Heart right ventricle (tissue), 16 donors: Measurements from ENCODE around the gene SNX32. TPM values are rescaled to one million over a fixed set of nuclear protein-coding genes. Genes with fewer than 3 reads are reported as not detected.

Experiments
- ATAC-seq, 8 donors: fragments of 200-7000 bp; cut with Tn5 transposase; one replicate each; pipeline ENCODE4 v1.9.1; 2020; ENCODE audit warnings: mild to moderate bottlenecking in 8 of 8, moderate library complexity in 8 of 8, moderate number of reproducible peaks in 1 of 8
- DNase-seq, 2 donors: peaks; one replicate each; pipeline ENCODE4 v3.0.0-alpha.2; 2020
- H3K27ac ChIP-seq, 10 donors: fragments of 200-600 bp; sonication (generic) in 2 of 10; one replicate each; pipeline versions ENCODE4 v1.5.0 to v1.8.0; 2020 to 2022; ENCODE audit warnings: mild to moderate bottlenecking in 3 of 10
- H3K27me3 ChIP-seq, 7 donors: fragments of 200-600 bp; one replicate each; pipeline ENCODE4 v1.8.0; 2021 to 2022; ENCODE audit warnings: mild to moderate bottlenecking in 2 of 7
- H3K36me3 ChIP-seq, 9 donors: fragments of 200-600 bp; sonication (generic) in 1 of 9; one replicate each; pipeline versions ENCODE4 v1.5.0 to v1.8.0; 2020 to 2022; ENCODE audit warnings: mild to moderate bottlenecking in 2 of 9
- H3K4me1 ChIP-seq, 9 donors: fragments of 200-600 bp; sonication (generic) in 1 of 9; one replicate each; pipeline versions ENCODE4 v1.5.0 to v1.8.0; 2020 to 2022; ENCODE audit warnings: mild to moderate bottlenecking in 4 of 9
- H3K4me3 ChIP-seq, 10 donors: fragments of 200-600 bp; sonication (generic) in 2 of 10; one replicate each; pipeline versions ENCODE4 v1.5.0 to v1.8.0; 2020 to 2022; ENCODE audit warnings: mild to moderate bottlenecking in 7 of 10, moderate library complexity in 2 of 10
- H3K9me3 ChIP-seq, 11 donors: fragments of 200-600 bp in 10 of 11; sonication (generic) in 2 of 11; one replicate each; pipeline versions ENCODE4 v1.5.0 to v1.8.0; 2013 to 2022; ENCODE audit warnings: mild to moderate bottlenecking in 2 of 11, control low read depth in 1 of 11, moderate library complexity in 1 of 11
- CTCF ChIP-seq, 9 donors: fragments of 200-600 bp; sonication (generic) in 2 of 9; IDR thresholded peaks; one replicate each; pipeline versions ENCODE4 v1.5.0 to v1.8.0; 2021 to 2022; ENCODE audit warnings: antibody characterized with exemption in 9 of 9, mild to moderate bottlenecking in 5 of 9, moderate library complexity in 1 of 9
- WGBS, 2 donors: extraction: QIAGEN DNeasy Blood & Tissue Kit; methylation state at CpG; one replicate each; pipeline ENCODE4 v1.1.7; 2013; ENCODE audit warnings: inconsistent platforms in 1 of 2; 5-methylcytosine and 5-hydroxymethylcytosine counted together
- intact Hi-C, 10 donors: fragments of 100-400 bp; cut with DNase I; formaldehyde crosslinking; loops; one replicate each; pipeline versions ENCODE4 v1.11.1 to v1.14.2; 2022
- polyA plus RNA-seq, 2 donors: library from polyadenylated mRNA; stranded (reverse); fragments of 200-250 nt; gene quantifications; one replicate each; pipeline ENCODE4 v1.2.3, GENCODE V29; 2013
- total RNA-seq, 10 donors: library from RNA; stranded (reverse); fragmentation: NEBNext Ultra II Directional in 3 of 10; extraction: Animal tissue kit (Norgen Biotek cat#: 25700) in 3 of 10; gene quantifications; one replicate each; pipeline versions ENCODE4 v1.2.1 to v1.2.4, GENCODE V29; 2021 to 2023
- donor health status: Arrhythmogenic right ventricular cardiomyopathy.
- donor health status: ischemic (EF 13 %, LVEDD 7.1; RV severe dilation, severe dysfunction).
- donor health status: healthy with polysubstance abuse.
- donor health status: DM: no; HTN: yes; CAD: no.
- donor health status: DM: no; HTN: no; CAD: no.
- donor health status: ischemic (EF 25% LVEDD 6.9; RV normal size, moderate dysfunction).
- donor health status: ischemic (EF 25% LVEDD 5.7; RV mildly dilated, moderate dysfunction).
- donor health status: healthy.
- donor health status: DM: yes; HTN: yes; CAD: no.
- donor health status: Ischemic cardiomyopathy.
- donor health status: ischemic (EF 35%, LVEDD 5.7; RV mildly dilated, moderate dysfunction).
- donor health status: nonischemic (EF 11% LVEDD 7.7; RV severe dilation, severe dysfunction).
- donor health status: DM: yes; HTN: yes; CAD: no.
- donor health status: PGD.
- donor health status: ischemic (EF 29% LVEDD 5.4; RV normal size, mild dysfunction).
- donor health status: nonischemic (EF 23%, LVEDD 6.1; RV moderate dilation, normal function).

Gene SNX32
- total and polyA plus RNA-seq, 12 donors, result 0.13 to 0.58 (median 0.32) TPM; not detected in 5

- Histone ChIP-seq H3K27me3 (peaks cover 0 to 83% (median 72%) of the 10 kb centered on the region in 7 donors), H3K36me3 (no peaks in the 10 kb centered on the region), H3K9me3 (no peaks in the 10 kb centered on the region), H3K4me1 (no peaks in the 10 kb centered on the region), H3K4me3 (no peak overlapping the region), H3K27ac (no peak overlapping the region)
- no peak for ATAC-seq
- WGBS, 2 donors, result 84 to 89% methylated on average over 8 of the region's 8 CpGs
- DNase-seq, result no peak
- intact Hi-C loops, result no loop called here
- no peak for TF ChIP-seq CTCF (IDR thresholded peaks at IDR 0.05)
These were observed 34.9 kb upstream of the SNX32 start for GRCh38 chr11:65798882-65799281.

- peaks cover 0 to 95% (median 86%) of the 10 kb centered on the region in 7 donors for H3K27me3 ChIP-seq
- intact Hi-C loops, result no loop called here
- no peaks in the 10 kb centered on the region for H3K4me1 ChIP-seq
- no peak overlapping the region for H3K27ac ChIP-seq
- ATAC-seq, result peak in 1 of 8 donors; percentile 12
- DNase-seq, result no peak
- H3K4me3 ChIP-seq, result no peak overlapping the region
- H3K36me3 ChIP-seq, result no peaks in the 10 kb centered on the region
- no peak for TF ChIP-seq CTCF (IDR thresholded peaks at IDR 0.05)
- WGBS, 2 donors, result 76 to 80% methylated on average over 18 of the region's 18 CpGs
- no peaks in the 10 kb centered on the region for H3K9me3 ChIP-seq
These were observed 32.4 kb upstream of the SNX32 start for GRCh38 chr11:65801153-65801987.

- no peak for DNase-seq
- Histone ChIP-seq H3K27me3 (peaks cover 0 to 92% (median 79%) of the 10 kb centered on the region in 7 donors), H3K4me1 (no peaks in the 10 kb centered on the region), H3K4me3 (no peak overlapping the region), H3K9me3 (no peaks in the 10 kb centered on the region), H3K27ac (no peak overlapping the region), H3K36me3 (no peaks in the 10 kb centered on the region)
- no peak for ATAC-seq
- WGBS, 2 donors, result 82 to 86% methylated on average over 9 of the region's 9 CpGs
- intact Hi-C loops, result no loop called here
- TF ChIP-seq CTCF (IDR thresholded peaks at IDR 0.05), result no peak
These were observed 30.9 kb upstream of the SNX32 start for GRCh38 chr11:65802841-65803240.

- H3K27me3 ChIP-seq, result peaks cover 0 to 92% (median 72%) of the 10 kb centered on the region in 7 donors
- H3K27ac ChIP-seq, result no peak overlapping the region
- TF ChIP-seq CTCF (IDR thresholded peaks at IDR 0.05), result no peak
- ATAC-seq (peak in 1 of 8 donors; percentile 38), DNase-seq (no peak)
- no peak overlapping the region for H3K4me3 ChIP-seq
- no peaks in the 10 kb centered on the region for H3K4me1 ChIP-seq
- H3K36me3 ChIP-seq, result no peaks in the 10 kb centered on the region
- 56 to 58% methylated on average over 21 of the region's 21 CpGs for WGBS, 2 donors
- H3K9me3 ChIP-seq, result no peaks in the 10 kb centered on the region
- intact Hi-C loops, result no loop called here
These were observed 29.8 kb upstream of the SNX32 start for GRCh38 chr11:65803797-65804492.
